HEK293T (cell line): ENCODE data around the gene SLF2.

Experiments used
- BHLHE40 ChIP-seq: fragments of 450-650 bp; IDR thresholded peaks from 2 replicates; pipeline ENCODE4 v1.6.1; 2016; ENCODE audit warnings: mild to moderate bottlenecking, moderate library complexity, borderline replicate concordance
- FOXK2 ChIP-seq: fragments of 450-650 bp; IDR thresholded peaks from 2 replicates; pipeline ENCODE4 v1.6.1; 2016; ENCODE audit warnings: mild to moderate bottlenecking
- FOXM1 ChIP-seq: fragments of 450-650 bp; IDR thresholded peaks from 2 replicates; pipeline ENCODE4 v1.6.1; 2017; ENCODE audit warnings: mild to moderate bottlenecking, borderline replicate concordance
- LEF1 ChIP-seq: fragments of 450-650 bp; IDR thresholded peaks from 2 replicates; pipeline ENCODE4 v1.6.1; 2017; ENCODE audit warnings: mild to moderate bottlenecking, borderline replicate concordance
- SP1 ChIP-seq: fragments of 450-650 bp; IDR thresholded peaks from 2 replicates; pipeline ENCODE4 v1.6.1; 2017
- TARDBP ChIP-seq: fragments of 450-650 bp; IDR thresholded peaks from 2 replicates; pipeline ENCODE4 v1.6.1; 2016
- TF ChIP-seq, protein P1 (sequence below): fragments of 450-650 bp; IDR thresholded peaks from 2 replicates; pipeline ENCODE4 v1.6.1; 2016

DNA sequence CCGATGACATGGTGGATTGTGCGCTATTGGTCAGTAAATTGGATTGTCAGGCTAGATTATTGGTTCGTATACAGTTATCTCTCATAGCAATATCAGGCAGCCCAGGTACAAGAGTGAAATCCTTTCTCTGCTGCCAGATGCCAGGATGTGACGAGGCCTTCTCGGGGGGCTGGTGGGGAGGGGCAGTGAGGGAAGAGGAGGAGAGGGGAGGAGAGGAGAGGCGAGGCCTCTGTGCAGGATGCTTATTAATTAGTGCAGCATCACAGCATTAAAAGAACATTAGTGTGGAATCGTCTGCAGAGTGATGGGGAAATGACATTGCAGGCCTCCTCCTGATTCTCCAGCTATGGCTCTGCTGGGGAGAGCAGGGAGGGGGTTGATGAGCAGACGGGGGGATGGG lies 30.5 kb upstream of the SLF2 start:
- TF ChIP-seq, protein P1, sequence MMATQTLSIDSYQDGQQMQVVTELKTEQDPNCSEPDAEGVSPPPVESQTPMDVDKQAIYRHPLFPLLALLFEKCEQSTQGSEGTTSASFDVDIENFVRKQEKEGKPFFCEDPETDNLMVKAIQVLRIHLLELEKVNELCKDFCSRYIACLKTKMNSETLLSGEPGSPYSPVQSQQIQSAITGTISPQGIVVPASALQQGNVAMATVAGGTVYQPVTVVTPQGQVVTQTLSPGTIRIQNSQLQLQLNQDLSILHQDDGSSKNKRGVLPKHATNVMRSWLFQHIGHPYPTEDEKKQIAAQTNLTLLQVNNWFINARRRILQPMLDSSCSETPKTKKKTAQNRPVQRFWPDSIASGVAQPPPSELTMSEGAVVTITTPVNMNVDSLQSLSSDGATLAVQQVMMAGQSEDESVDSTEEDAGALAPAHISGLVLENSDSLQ: no peak
- TF ChIP-seq LEF1: no peak
- TF ChIP-seq FOXK2: no peak
- no peak for TF ChIP-seq FOXM1
- TF ChIP-seq SP1: no peak
- TF ChIP-seq TARDBP: no peak
- TF ChIP-seq BHLHE40: no peak
